Measurements from ENCODE around the gene PPTC7. TPM values are rescaled to one million over a fixed set of nuclear protein-coding genes. Genes with fewer than 3 reads are reported as not detected.
"Not testable (repeated sequence)": the region's sequence is repeated elsewhere in the genome, so short reads cannot be mapped to it uniquely, and the experiment has no call there.

PPTC7 gene
- total RNA-seq, 4 donors from 2014 or later = 14.8 to 30.5 (median 19.2) TPM

GRCh38 chr12:110545812-110546211 lies 37.3 kb downstream of the PPTC7 start:
- no peak overlapping the region for H3K4me3 ChIP-seq
- H3K27ac ChIP-seq = peak overlapping the region; percentile 76 to 91 (median 89)
- TF ChIP-seq, protein P1, sequence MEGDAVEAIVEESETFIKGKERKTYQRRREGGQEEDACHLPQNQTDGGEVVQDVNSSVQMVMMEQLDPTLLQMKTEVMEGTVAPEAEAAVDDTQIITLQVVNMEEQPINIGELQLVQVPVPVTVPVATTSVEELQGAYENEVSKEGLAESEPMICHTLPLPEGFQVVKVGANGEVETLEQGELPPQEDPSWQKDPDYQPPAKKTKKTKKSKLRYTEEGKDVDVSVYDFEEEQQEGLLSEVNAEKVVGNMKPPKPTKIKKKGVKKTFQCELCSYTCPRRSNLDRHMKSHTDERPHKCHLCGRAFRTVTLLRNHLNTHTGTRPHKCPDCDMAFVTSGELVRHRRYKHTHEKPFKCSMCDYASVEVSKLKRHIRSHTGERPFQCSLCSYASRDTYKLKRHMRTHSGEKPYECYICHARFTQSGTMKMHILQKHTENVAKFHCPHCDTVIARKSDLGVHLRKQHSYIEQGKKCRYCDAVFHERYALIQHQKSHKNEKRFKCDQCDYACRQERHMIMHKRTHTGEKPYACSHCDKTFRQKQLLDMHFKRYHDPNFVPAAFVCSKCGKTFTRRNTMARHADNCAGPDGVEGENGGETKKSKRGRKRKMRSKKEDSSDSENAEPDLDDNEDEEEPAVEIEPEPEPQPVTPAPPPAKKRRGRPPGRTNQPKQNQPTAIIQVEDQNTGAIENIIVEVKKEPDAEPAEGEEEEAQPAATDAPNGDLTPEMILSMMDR (IDR thresholded peaks at IDR 0.05) = no peak
- no peak for TF ChIP-seq POLR2A (IDR thresholded peaks at IDR 0.05)
- H3K36me3 ChIP-seq = peaks cover 0 to 36% (median 0%) of the 10 kb centered on the region in 3 donors
- WGBS, 2 donors = 51 to 60% methylated on average over 10 of the region's 10 CpGs
- H3K9me3 ChIP-seq = no peaks in the 10 kb centered on the region
- intact Hi-C loops (cut with DNase I) = no loop called here
- peaks cover 44 to 91% (median 60%) of the 10 kb centered on the region in 3 donors for H3K4me1 ChIP-seq
- DNase-seq = no peak
- H3K27me3 ChIP-seq = no peaks in the 10 kb centered on the region

- H3K9me3 ChIP-seq; intact Hi-C loops (cut with DNase I); H3K4me3 ChIP-seq; H3K27me3 ChIP-seq; DNase-seq: not testable (repeated sequence)
- Histone ChIP-seq H3K27ac (peak overlapping the region; percentile 77 to 91 (median 89)), H3K4me1 (peaks cover 44 to 93% (median 60%) of the 10 kb centered on the region in 3 donors), H3K36me3 (peaks cover 0 to 31% (median 0%) of the 10 kb centered on the region in 3 donors)
- WGBS, 2 donors = 34 to 67% methylated on average over 4 of the region's 4 CpGs
These were observed 37.9 kb downstream of the PPTC7 start for GRCh38 chr12:110545259-110545658.

DNA sequence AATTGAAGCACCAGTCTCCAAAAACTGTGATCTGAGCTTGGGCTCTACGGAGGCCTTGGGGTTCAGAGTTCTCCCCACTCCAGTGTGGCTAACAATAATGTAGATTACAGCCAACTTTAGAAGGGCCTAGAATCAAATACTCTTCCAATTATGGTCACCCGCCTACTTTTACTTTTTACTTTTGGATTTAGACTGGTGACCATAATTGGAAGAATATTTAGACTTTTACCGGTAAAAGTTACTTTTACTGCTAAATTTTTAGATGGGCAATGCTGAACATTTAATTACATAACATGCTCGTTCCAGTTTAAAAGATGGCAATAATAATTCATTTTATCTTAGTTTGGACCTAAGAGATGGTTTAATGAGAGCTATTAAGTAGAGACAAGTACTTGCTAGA lies 39.2 kb downstream of the PPTC7 start:
- H3K36me3 ChIP-seq = peaks cover 0 to 24% (median 0%) of the 10 kb centered on the region in 3 donors
- H3K9me3 ChIP-seq = no peaks in the 10 kb centered on the region
- intact Hi-C loops (cut with DNase I) = no loop called here
- H3K27me3 ChIP-seq = no peaks in the 10 kb centered on the region
- 46 to 53% methylated on average over 4 of the region's 4 CpGs for WGBS, 2 donors
- H3K27ac ChIP-seq = peak overlapping the region; percentile 77 to 91 (median 89)
- peak overlapping the region in 1 of 4 donors; percentile 12 for H3K4me3 ChIP-seq
- TF ChIP-seq, protein P1 (IDR thresholded peaks at IDR 0.05) = no peak
- no peak for TF ChIP-seq POLR2A (IDR thresholded peaks at IDR 0.05)
- no peak for DNase-seq
- H3K4me1 ChIP-seq = peaks cover 44 to 94% (median 58%) of the 10 kb centered on the region in 3 donors

DNA sequence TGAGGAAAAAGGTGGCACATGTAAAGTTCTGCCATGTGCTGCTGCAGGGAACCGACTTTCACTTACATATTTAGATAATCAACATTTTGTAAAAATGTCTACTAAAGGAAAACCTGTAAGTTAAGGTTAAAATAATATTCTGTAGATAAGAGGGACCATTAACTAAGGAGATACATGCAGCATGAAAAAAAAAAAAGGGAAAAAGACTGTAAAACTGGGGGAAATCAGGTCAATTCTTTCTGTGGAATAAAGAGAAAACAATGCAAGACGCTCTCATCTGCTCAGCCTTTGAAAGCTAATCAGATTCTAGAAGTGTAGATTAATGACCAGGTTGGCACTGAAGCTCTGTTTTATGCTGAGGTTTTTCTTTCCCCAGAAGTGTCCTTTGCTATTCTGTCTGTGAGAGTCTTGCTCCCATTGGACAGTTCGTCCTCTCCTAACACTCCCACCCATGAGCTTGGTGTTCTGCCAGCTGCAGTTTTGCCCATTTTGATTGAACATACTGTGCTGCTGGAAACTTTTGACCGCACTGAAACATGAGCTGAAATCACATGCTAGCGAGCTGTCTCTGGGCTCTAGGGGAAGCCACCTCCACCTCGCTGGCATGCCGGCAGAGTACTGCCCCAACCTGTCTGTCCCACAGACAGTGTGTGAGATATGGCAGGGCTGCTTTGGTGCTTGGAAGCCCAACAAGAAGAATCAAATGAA lies 39.7 kb downstream of the PPTC7 start:
- Histone ChIP-seq H3K4me1 (peaks cover 47 to 94% (median 59%) of the 10 kb centered on the region in 3 donors), H3K9me3 (no peaks in the 10 kb centered on the region), H3K4me3 (peak overlapping the region in 3 of 4 donors; percentile 3 to 12 (median 8)), H3K36me3 (peaks cover 0 to 24% (median 0%) of the 10 kb centered on the region in 3 donors), H3K27ac (peak overlapping the region; percentile 77 to 91 (median 89)), H3K27me3 (no peaks in the 10 kb centered on the region)
- TF ChIP-seq, protein P1 (IDR thresholded peaks at IDR 0.05) = no peak
- TF ChIP-seq POLR2A (IDR thresholded peaks at IDR 0.05) = no peak
- intact Hi-C loops (cut with DNase I) = no loop called here
- WGBS, 2 donors = 15 to 27% methylated on average over 4 to 7 of the region's 7 CpGs
- peak; percentile 28 for DNase-seq

- peaks cover 36 to 93% (median 59%) of the 10 kb centered on the region in 3 donors for H3K4me1 ChIP-seq
- TF ChIP-seq, protein P1 (IDR thresholded peaks at IDR 0.05) = no peak
- no peak for TF ChIP-seq POLR2A (IDR thresholded peaks at IDR 0.05)
- intact Hi-C loops (cut with DNase I) = no loop called here
- H3K9me3 ChIP-seq = no peaks in the 10 kb centered on the region
- H3K4me3 ChIP-seq = no peak overlapping the region
- H3K27ac ChIP-seq = peak overlapping the region in 3 of 4 donors; percentile 72 to 86 (median 78)
- DNase-seq = no peak
- no peaks in the 10 kb centered on the region for H3K27me3 ChIP-seq
- whole genome bisulfite sequencing, 2 donors = 67 to 75% methylated on average over 6 to 8 of the region's 8 CpGs
- peaks cover 0 to 44% (median 5%) of the 10 kb centered on the region in 3 donors for H3K36me3 ChIP-seq
These were observed 43.1 kb downstream of the PPTC7 start for GRCh38 chr12:110540048-110540447.
